H1 (cell line): ENCODE results near the gene SELENOV. TPM values are rescaled to one million over a fixed set of nuclear protein-coding genes. Genes with fewer than 3 reads are reported as not detected.

Experiments used
- CTCF ChIA-PET: fragments of 300-600 bp; sonication (Branson Sonifier 250); formaldehyde crosslinking; loops from one replicate; lab custom pipeline; 2021; ENCODE audit not compliant: partially characterized antibody; lab: Charles Lee
- POLR2A ChIA-PET: fragments of 300-600 bp; sonication (Branson Sonifier 250); formaldehyde crosslinking; loops from one replicate; lab custom pipeline; 2021; ENCODE audit warnings: inconsistent platforms; ENCODE audit not compliant: partially characterized antibody; lab: Charles Lee
- DNase-seq, 2 experiments: peaks; one replicate each; pipeline versions ENCODE4 v3.0.0 to v3.0.0-alpha.2; 2010 to 2022; ENCODE audit warnings: low spot score in 2 of 2, low read depth in 1 of 2, mixed read lengths in 1 of 2
- FAIRE-seq: peaks from 2 replicates; lab custom pipeline; 2011; peaks lifted over from hg19 to GRCh38; lab: Jason Lieb, UNC
- H2AFZ ChIP-seq: 2 replicates; pipeline ENCODE4 v1.8.1; 2012; ENCODE audit warnings: low read length, inconsistent platforms
- H2AK5ac ChIP-seq: 2 replicates; pipeline ENCODE4 v1.6.1; 2013; ENCODE audit warnings: low read depth, low read length
- H2BK120ac ChIP-seq: replicated peaks from 2 replicates; pipeline ENCODE3; 2013; ENCODE audit warnings: low read depth, low read length, inconsistent platforms
- H2BK12ac ChIP-seq: 2 replicates; pipeline ENCODE4 v1.6.1; 2013; ENCODE audit warnings: low read depth, low read length
- H2BK15ac ChIP-seq: 2 replicates; pipeline ENCODE4 v1.6.1; 2013; ENCODE audit warnings: low read length
- H2BK20ac ChIP-seq: 2 replicates; pipeline ENCODE4 v1.6.1; 2013; ENCODE audit warnings: low read length
- H2BK5ac ChIP-seq: 2 replicates; pipeline ENCODE4 v1.6.1; 2013; ENCODE audit warnings: low read depth, low read length
- H3K14ac ChIP-seq: 2 replicates; pipeline ENCODE4 v1.6.1; 2013; ENCODE audit warnings: inconsistent platforms; ENCODE audit not compliant: insufficient read length
- H3K18ac ChIP-seq: 2 replicates; pipeline ENCODE4 v1.6.1; 2013; ENCODE audit warnings: low read length; ENCODE audit errors: extremely low read depth
- H3K23ac ChIP-seq: 2 replicates; pipeline ENCODE4 v1.6.1; 2013; ENCODE audit warnings: inconsistent platforms; ENCODE audit not compliant: insufficient read length
- H3K23me2 ChIP-seq: 2 replicates; pipeline ENCODE4 v1.6.1; 2013; ENCODE audit warnings: low read depth, low read length
- H3K27ac ChIP-seq: 2 replicates; pipeline ENCODE4 v1.6.1; 2011; ENCODE audit warnings: low read depth, low read length, inconsistent platforms
- H3K27me3 ChIP-seq, 4 experiments: replicated peaks in 1 of 4; 1 replicate in 1 of 4; 2 replicates in 3 of 4; pipeline versions ENCODE4 v1.6.1 to v1.8.1; 2011 to 2013; ENCODE audit warnings: low read length in 3 of 4, mild to moderate bottlenecking in 3 of 4, inconsistent platforms in 2 of 4, mixed read lengths in 2 of 4, moderate library complexity in 1 of 4; ENCODE audit not compliant: control insufficient read depth in 3 of 4, insufficient read depth in 3 of 4; ENCODE audit errors: extremely low read depth in 1 of 4
- H3K36me3 ChIP-seq, 4 experiments: 2 replicates each; pipeline versions ENCODE4 v1.6.1 to v1.8.1; 2011 to 2013; ENCODE audit warnings: mild to moderate bottlenecking in 4 of 4, low read length in 3 of 4, moderate library complexity in 2 of 4, control low read depth in 1 of 4, inconsistent platforms in 1 of 4; ENCODE audit not compliant: insufficient read depth in 4 of 4, control insufficient read depth in 2 of 4
- H3K4ac ChIP-seq: replicated peaks from 2 replicates; pipeline ENCODE3; 2013; ENCODE audit warnings: low read length, low read depth, mixed read lengths, inconsistent platforms; ENCODE audit not compliant: insufficient read length
- H3K4me1 ChIP-seq, 4 experiments: replicated peaks in 1 of 4; 1 replicate in 1 of 4; 2 replicates in 3 of 4; pipeline versions ENCODE4 v1.6.1 to v1.8.1; 2011 to 2013; ENCODE audit warnings: low read length in 3 of 4, inconsistent platforms in 2 of 4, mixed read lengths in 1 of 4; ENCODE audit not compliant: insufficient read depth in 4 of 4, control insufficient read depth in 3 of 4
- H3K4me2 ChIP-seq, 2 experiments: 2 replicates each; pipeline versions ENCODE4 v1.6.1 to v1.8.1; 2011 to 2013; ENCODE audit warnings: low read depth in 2 of 2, low read length in 2 of 2, control low read depth in 1 of 2, inconsistent platforms in 1 of 2, mild to moderate bottlenecking in 1 of 2; ENCODE audit not compliant: insufficient read depth in 1 of 2
- H3K4me3 ChIP-seq, 4 experiments: fragments of 200-600, 300-600 bp in 1 of 4; sonication (generic), shearing (Covaris generic), sonication (Bioruptor Twin) in 1 of 4; 2 replicates each; pipeline versions ENCODE4 v1.5.1 to v1.8.1; 2011 to 2016; ENCODE audit warnings: low read length in 4 of 4, low read depth in 3 of 4, control low read depth in 2 of 4, inconsistent platforms in 2 of 4, mild to moderate bottlenecking in 2 of 4, mixed read lengths in 1 of 4, moderate library complexity in 1 of 4; ENCODE audit not compliant: insufficient read depth in 2 of 4; ENCODE audit errors: extremely low read depth in 1 of 4
- H3K56ac ChIP-seq: replicated peaks from 2 replicates; pipeline ENCODE3; 2013; ENCODE audit warnings: low read depth, mild to moderate bottlenecking, mixed read lengths, low read length, inconsistent platforms; ENCODE audit not compliant: insufficient read length
- H3K79me1 ChIP-seq: 2 replicates; pipeline ENCODE4 v1.6.1; 2013; ENCODE audit warnings: low read depth, low read length, control low read depth
- H3K79me2 ChIP-seq, 2 experiments: 2 replicates each; pipeline versions ENCODE4 v1.6.1 to v1.8.1; 2012 to 2013; ENCODE audit warnings: low read length in 2 of 2, mild to moderate bottlenecking in 2 of 2, inconsistent platforms in 1 of 2; ENCODE audit not compliant: insufficient read depth in 2 of 2, control insufficient read depth in 1 of 2
- H3K9ac ChIP-seq, 4 experiments: replicated peaks in 1 of 4; 1 replicate in 1 of 4; 2 replicates in 3 of 4; pipeline versions ENCODE4 v1.6.1 to v1.8.1; 2011 to 2013; ENCODE audit warnings: low read depth in 3 of 4, low read length in 3 of 4, control low read depth in 2 of 4, mild to moderate bottlenecking in 2 of 4, moderate library complexity in 2 of 4, inconsistent platforms in 1 of 4; ENCODE audit errors: extremely low read depth in 1 of 4
- H3K9me3 ChIP-seq, 2 experiments: 2 replicates each; pipeline versions ENCODE4 v1.6.1 to v1.8.1; 2012 to 2013; ENCODE audit warnings: mild to moderate bottlenecking in 2 of 2, moderate library complexity in 2 of 2, control low read depth in 1 of 2, inconsistent platforms in 1 of 2, low read depth in 1 of 2, low read length in 1 of 2, mixed read lengths in 1 of 2; ENCODE audit not compliant: insufficient read depth in 2 of 2
- H4K20me1 ChIP-seq, 2 experiments: replicated peaks in 1 of 2; 2 replicates each; pipeline versions ENCODE3 to v1.8.1; 2011 to 2013; ENCODE audit warnings: inconsistent platforms in 2 of 2, low read length in 2 of 2, mild to moderate bottlenecking in 1 of 2; ENCODE audit not compliant: insufficient read depth in 2 of 2, control insufficient read depth in 1 of 2
- H4K5ac ChIP-seq: 2 replicates; pipeline ENCODE4 v1.6.1; 2013; ENCODE audit warnings: low read length, low read depth, mixed read lengths, inconsistent platforms; ENCODE audit not compliant: insufficient read length
- H4K8ac ChIP-seq: 2 replicates; pipeline ENCODE4 v1.8.0; 2013; ENCODE audit warnings: mild to moderate bottlenecking, moderate library complexity, low read length, inconsistent platforms; ENCODE audit not compliant: insufficient read depth; ENCODE audit errors: extremely low read depth
- H4K91ac ChIP-seq: replicated peaks from 2 replicates; pipeline ENCODE3; 2013; ENCODE audit warnings: low read length, mixed read lengths, inconsistent platforms; ENCODE audit not compliant: insufficient read length
- ASH2L ChIP-seq: fragments of 200-600, 300-600 bp; sonication (generic); IDR thresholded peaks from one replicate; pipeline ENCODE4 v1.7.1; 2017; ENCODE audit warnings: low read length
- BCL11A ChIP-seq, 2 experiments: IDR thresholded peaks; one replicate each; pipeline ENCODE4 v1.6.1; 2011; ENCODE audit warnings: low read depth in 2 of 2, low read length in 2 of 2, mild to moderate bottlenecking in 2 of 2
- CTBP2 ChIP-seq: IDR thresholded peaks from 2 replicates; pipeline ENCODE4 v1.7.0; 2011; ENCODE audit warnings: borderline replicate concordance, mild to moderate bottlenecking, moderate library complexity, mixed read lengths, low read length; ENCODE audit not compliant: insufficient read depth, insufficient read length
- E2F6 ChIP-seq: IDR thresholded peaks from 2 replicates; pipeline ENCODE4 v1.6.1; 2012; ENCODE audit warnings: inconsistent platforms
- MAX ChIP-seq: IDR thresholded peaks from 2 replicates; pipeline ENCODE4 v1.6.1; 2012; ENCODE audit warnings: inconsistent platforms
- POU5F1 ChIP-seq: IDR thresholded peaks from 2 replicates; pipeline ENCODE4 v1.6.1; 2011; ENCODE audit warnings: low read depth, mild to moderate bottlenecking, low read length, moderate library complexity
- RAD21 ChIP-seq, 2 experiments: IDR thresholded peaks in 1 of 2; conservative IDR thresholded peaks in 1 of 2; 2 replicates each; pipeline ENCODE4 v1.6.1; 2011; ENCODE audit warnings: low read depth in 2 of 2, low read length in 2 of 2, improper control_type of control experiment in 1 of 2, inconsistent platforms in 1 of 2, mild to moderate bottlenecking in 1 of 2, moderate library complexity in 1 of 2
- SIRT6 ChIP-seq: IDR thresholded peaks from one replicate; pipeline ENCODE4 v1.7.1; 2012; ENCODE audit warnings: low read length, inconsistent platforms
- TBP ChIP-seq: IDR thresholded peaks from 2 replicates; pipeline ENCODE4 v1.6.1; 2011; ENCODE audit warnings: low read depth, low read length, improper control_type of control experiment
- WGBS, 2 experiments: shearing (Covaris generic) in 1 of 2; methylation state at CpG; one replicate each; pipeline versions ENCODE4 v1.1.6 to v1.1.7; 2013 to 2015; ENCODE audit warnings: low lambda C conversion rate in 2 of 2, mixed read lengths in 2 of 2, inconsistent platforms in 1 of 2, low coverage in 1 of 2, missing lambda C conversion rate in 1 of 2; ENCODE audit not compliant: insufficient replicate concordance in 2 of 2, insufficient coverage in 1 of 2, insufficient read length in 1 of 2; ENCODE audit errors: extremely low coverage in 1 of 2, missing lambda C conversion rate in 1 of 2; 5-methylcytosine and 5-hydroxymethylcytosine counted together
- polyA plus RNA-seq, 7 experiments: library from polyadenylated mRNA; depleted of rRNA in 3 of 7; stranded (reverse) in 5 of 7; unstranded in 2 of 7; fragments of >200 nt in 5 of 7; fragments of 200-250 nt in 2 of 7; gene quantifications; 1 replicate in 5 of 7; 2 replicates in 1 of 7; 4 replicates in 1 of 7; pipeline versions ENCODE4 v1.2.1 to v1.2.3, GENCODE V29; 2011 to 2013; ENCODE audit warnings: missing spikeins in 2 of 7, mixed read lengths in 2 of 7
- total RNA-seq: library from RNA; stranded (reverse); fragmentation: NEBNext Ultra II Directional; extraction: Animal tissue kit (Norgen Biotek cat#: 25700); gene quantifications from 2 replicates; pipeline ENCODE4 v1.2.1, GENCODE V29; 2021

Gene SELENOV
- total and polyA plus RNA-seq, 2 of the 8 experiments (the other 6 are each of a cell fraction or from before 2014, with no cell fraction given) = 8.4 to 10.7 TPM

GRCh38 chr19:39497701-39497995 lies 17.3 kb upstream of the SELENOV start:
- Histone ChIP-seq H3K27me3 (peaks cover 13 to 47% (median 40%) of the 10 kb centered on the region in 4 experiments), H3K4me2 (peak overlapping the region; percentile 87), H2BK15ac (no peak overlapping the region), H3K36me3 (no peaks in the 10 kb centered on the region), H3K56ac (no peak overlapping the region), H3K14ac (no peak overlapping the region), H3K4me1 (peaks cover 4 to 8% (median 5%) of the 10 kb centered on the region in 4 experiments; a peak in 5 of 7 replicates), H3K4me3 (peak overlapping the region in 3 of 4 experiments; percentile 45 to 85 (median 60); a peak in 4 of 8 replicates), H2AFZ (no peak overlapping the region), H3K9ac (no peak overlapping the region), H4K5ac (no peak overlapping the region), H4K20me1 (no peaks in the 10 kb centered on the region), H3K23ac (no peak overlapping the region), H3K79me2 (no peaks in the 10 kb centered on the region), H2BK12ac (no peak overlapping the region), H2BK20ac (no peak overlapping the region), H4K91ac (no peak overlapping the region), H2BK120ac (no peak overlapping the region), H3K4ac (no peak overlapping the region), H3K18ac (no peak overlapping the region), H2BK5ac (no peak overlapping the region), H3K27ac (no peak overlapping the region), H3K23me2 (peaks cover 15% of the 10 kb centered on the region), H2AK5ac (no peak overlapping the region), H4K8ac (no peak overlapping the region), H3K9me3 (peaks cover 0 to 8% of the 10 kb centered on the region in 2 experiments; a peak in 3 of 4 replicates), H3K79me1 (no peaks in the 10 kb centered on the region)
- ChIA-PET CTCF (interaction anchor here (0.8 to 6.5 kb wide), 11 partner anchors 10 to 176 kb away, joined by 3 to 47 read pairs (median 7); partner anchors contain the start of genes EID2 and EID2B), POLR2A (interaction anchor here (0.6 to 11.1 kb wide), 19 partner anchors 10 to 107 kb away, joined by 3 to 96 read pairs (median 6); partner anchors contain the start of genes EID2B, MED29, PAF1 and PLEKHG2)
- no peak for FAIRE-seq
- TF ChIP-seq ASH2L (no peak), CTBP2 (peak; percentile 38), SIRT6 (no peak), E2F6 (peak; percentile 80), MAX (0 out of 2 replicates have a peak, but pooled peaks have one; percentile 75), TBP (peak; percentile 47; the same call in 1 of the 2 replicates), BCL11A (IDR thresholded peaks at IDR 0.05; ENCODE audit: low read depth in 2 of 2, low read length in 2 of 2) (no peak), POU5F1 (no peak), RAD21 (IDR thresholded peaks at IDR 0.05 in 1 of 2, conservative IDR thresholded peaks at IDR 0.05 in 1 of 2; ENCODE audit: low read depth in 2 of 2, low read length in 2 of 2) (no peak)
- DNase-seq = no peak
- WGBS, 2 experiments = 3% methylated on average over 6 of the region's 7 CpGs; no CpG with 5 or more reads in 1 of the 2 experiments
